ENCODE data around the gene GPC3.
"Not testable (repeated sequence)": the region's sequence is repeated elsewhere in the genome, so short reads cannot be mapped to it uniquely, and the experiment has no call there.

Gene GPC3

DNA sequence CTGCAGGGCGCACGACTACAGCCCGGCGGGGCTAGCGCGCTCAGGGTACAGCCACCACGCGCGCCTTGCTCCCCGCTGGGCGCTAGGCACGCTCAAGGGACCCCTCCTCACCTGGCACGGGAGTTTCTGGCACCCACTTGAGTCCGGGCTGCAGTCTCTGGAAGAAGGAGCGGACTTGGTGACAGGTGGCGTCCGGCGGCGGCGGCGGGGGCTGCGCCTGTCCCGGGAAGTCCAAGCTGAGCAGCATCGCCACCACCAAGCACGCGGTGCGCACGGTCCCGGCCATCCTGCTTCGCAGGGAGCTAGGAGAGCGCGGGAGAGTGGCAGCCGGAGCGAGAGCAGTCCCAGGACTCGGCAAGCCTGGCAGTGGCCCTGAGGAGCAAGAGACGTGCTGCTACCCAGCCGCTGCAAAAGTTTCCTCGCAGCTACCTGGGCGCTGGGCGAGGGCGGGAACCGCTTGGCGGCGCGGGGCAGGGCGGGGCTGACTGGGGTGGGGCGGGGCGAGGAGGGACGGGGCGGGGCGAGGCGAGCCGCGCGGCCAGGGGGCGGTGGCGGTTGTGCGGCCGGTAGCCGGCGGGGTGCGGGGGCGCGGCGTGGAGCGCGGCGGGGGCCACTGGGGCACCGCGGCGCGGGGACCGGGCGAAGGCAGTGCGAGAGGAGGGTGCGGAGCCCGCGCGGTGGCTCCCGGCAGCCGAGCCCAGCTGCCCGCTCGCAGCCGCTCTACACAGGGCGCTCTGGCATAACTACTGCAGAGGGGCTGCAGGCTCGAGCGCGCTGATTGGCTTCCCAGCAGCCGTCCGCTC, at the start of gene GPC3:
Gene GPC3 (minus strand): TSS at position 431 of the 803 bp plus-strand sequence.
- DNase-seq: peak; percentile 46

DNA sequence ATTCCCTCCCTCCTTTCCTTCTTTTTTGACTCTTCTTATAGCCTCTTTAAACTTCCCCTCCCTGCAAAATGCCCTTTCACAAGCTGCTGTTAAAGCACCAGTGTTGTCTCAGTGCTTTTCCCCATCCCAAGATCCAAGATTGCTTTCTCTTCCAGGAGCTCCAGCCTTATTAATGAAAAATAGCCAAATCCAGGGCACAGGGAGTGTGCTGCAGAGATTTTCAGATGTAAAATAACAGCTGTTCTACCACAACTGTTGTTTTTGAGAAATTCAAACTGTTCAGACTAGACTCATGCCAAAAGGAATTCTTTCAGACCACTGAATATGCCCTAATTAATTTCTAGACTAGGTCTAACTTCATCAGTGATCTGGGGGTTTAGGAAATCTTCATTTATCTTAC, 47.0 kb upstream of the GPC3 start:
- DNase-seq: no peak

DNA sequence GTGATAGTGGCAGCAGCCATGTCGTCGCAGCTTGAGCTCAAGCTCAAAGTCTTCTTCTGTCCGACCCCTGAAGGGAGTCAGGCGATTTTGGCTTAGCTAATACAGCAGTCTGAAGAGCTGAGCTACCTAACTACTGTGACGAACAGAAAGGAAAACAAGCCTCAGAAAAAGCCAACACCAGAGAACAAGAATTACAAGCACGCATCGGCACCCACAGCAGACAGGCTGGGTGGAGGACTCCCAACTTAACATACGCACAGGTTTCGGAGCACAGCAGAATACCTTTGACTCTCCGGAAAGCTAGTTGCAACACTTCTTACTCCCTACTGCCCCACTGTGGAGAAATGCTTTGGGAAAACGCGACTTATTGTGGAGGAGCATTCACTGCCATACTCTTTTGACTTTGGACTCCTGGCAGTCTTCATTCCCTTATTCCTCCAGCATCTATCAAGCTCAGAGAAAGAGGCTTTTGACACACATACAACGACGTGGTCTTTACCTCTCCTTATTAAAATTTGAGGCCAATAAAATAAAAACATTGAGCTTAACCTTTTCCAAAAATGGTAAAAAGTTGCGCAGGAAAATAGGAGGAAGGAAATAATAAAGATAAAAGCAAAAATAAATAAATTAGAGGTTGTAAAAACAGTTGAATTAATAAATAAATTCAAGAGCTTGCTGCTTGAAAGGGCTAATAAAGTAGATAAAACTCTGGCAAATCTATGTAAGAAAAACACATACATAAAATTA, 41.3 kb upstream of the GPC3 start:
- peak; percentile 46 for DNase-seq

DNA sequence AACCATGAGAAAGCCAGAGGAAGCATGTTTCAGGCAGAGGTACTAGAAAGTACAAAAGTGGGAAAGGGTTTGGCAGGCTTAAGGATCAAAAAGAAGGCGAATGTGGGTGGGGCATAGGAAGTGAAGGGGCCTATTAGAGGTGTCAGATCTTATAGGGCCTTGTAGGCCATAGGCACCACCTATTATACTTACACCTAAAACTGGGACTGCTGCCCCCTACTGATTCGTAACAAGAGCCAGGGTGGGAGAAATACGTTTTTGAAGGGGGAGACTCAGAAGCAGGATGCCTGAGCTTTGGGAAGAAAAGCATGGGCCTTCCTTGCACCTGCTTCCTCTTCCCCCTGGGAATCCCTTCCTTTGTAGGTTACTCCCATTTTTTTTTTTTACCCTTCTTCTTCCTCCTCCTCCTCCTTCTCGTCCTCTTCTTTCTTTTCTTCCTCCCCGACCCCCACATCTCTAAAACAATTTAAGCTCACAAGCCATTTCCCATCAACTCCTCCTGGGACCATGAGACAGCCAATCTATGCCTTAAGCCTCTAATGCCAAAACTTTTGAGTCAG, 40.7 kb upstream of the GPC3 start:
- no peak for DNase-seq

DNA sequence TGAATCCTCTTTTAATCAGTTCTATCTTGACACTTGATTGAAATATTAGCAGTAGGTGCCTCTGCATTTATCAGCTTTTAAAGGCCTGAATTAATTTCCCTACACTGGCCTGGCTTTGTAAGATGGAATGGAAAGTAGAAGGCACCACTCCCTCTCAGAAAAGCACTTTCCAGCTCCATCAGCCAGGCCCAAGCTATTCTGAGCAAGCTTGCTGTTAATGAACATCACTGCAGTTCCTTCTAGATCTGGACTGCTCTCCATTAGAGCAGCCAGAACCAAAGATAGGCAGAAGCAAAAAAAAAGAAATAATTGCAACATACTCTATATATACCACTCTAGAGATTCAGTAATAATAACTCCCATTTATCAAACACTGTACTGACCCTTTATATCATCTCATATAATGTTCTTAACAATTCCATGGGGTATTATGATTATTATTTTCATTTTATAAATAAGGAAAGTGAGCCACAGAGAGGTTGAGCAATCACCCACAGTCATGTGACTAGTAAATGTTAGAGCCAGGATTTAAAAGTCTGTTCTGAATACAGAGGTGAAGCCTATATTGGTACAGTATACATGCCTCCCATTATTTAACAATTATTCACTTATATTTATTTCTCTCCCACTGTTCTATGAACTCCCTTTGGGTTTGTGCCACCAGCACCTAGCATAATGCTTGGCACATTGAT, 39.4 kb upstream of the GPC3 start:
- no peak for DNase-seq

DNA sequence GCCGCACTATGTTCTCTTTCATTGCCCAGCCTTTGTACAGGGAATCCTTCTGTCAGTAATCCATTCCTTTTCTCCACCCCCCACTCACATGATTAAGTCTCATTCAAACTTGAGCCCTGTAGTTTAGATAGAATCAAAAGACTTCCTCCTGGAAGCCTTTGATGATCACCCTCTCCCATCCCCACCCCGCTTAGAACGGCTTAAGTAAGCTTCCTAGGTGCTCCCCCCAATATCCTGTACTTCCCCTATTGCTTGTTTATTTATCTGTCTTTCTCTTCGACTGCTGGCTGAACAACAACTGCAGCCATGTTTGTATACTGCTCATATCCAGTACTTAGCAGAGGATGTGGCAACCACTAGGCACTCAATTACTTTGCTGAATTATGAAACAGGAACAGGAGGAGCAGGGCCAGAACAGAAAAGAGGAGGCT, 38.5 kb upstream of the GPC3 start:
- DNase-seq: no peak

DNA sequence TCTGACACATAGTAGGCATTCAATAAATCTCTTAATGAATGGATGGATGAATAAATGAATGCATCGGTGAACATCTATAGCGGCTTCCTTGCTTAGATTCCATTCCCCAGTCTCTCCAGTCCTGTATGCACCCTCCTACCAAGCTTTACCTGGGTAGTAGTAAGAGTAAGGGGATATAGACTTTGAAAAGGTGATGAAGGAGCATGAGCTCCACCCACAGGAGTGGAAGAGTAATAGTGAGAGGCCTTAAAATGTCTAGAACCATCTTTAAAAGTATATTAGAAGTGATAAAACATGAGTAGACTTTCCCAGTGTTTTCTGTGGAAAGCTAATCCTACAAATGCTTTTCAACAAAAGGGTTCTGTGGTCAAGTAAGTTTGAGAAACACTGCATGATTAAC, 35.5 kb upstream of the GPC3 start:
- DNase-seq: peak; percentile 51

DNA sequence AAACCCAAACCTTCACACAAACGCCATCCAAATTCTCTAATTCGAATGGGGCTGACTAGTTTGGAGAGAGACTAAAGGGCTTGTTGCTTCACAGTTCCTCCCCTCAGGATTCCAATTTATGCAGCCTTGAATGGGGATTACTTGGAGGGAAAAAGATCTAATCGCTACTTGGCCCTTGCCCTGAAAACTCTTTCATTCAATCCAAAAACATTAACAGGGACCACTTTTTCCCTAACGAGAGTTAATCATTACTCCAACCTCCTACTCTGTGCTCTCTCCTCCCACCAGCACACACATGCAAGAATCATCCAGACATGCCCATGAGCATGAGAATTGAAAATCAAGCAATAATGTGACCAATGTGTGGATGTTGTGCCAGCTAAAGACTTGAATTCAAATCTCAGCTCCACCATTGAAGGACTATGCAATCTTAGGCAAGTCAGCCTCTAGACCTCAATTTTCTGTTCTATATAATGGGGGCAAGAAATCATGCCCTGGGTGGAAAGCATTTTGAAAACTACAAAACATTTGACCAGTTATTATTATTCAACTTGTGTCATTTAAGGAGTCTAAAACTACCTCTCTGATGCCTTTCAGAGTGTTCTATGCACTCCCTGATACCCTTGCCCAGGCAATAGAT, 34.3 kb upstream of the GPC3 start:
- DNase-seq: no peak

DNA sequence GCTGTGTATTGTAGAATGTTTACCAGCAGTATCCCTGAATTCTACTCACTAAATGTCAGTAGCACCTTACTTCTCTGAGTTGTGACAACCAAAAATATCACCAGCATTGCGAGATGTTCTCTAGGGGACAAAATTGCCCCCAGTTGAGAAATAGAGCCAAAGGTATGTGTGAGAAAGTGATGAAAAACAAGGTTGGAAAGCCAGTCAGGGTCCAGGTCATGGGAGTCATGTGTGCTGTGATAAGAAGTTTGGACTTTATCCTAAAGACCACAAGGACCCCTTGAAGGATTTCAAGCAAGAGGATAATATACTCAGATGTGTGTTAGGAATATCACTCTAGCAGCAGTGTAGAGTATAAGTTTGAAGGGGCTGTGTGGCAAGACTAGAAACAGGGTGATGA, 30.9 kb upstream of the GPC3 start:
- DNase-seq: not testable (repeated sequence)

DNA sequence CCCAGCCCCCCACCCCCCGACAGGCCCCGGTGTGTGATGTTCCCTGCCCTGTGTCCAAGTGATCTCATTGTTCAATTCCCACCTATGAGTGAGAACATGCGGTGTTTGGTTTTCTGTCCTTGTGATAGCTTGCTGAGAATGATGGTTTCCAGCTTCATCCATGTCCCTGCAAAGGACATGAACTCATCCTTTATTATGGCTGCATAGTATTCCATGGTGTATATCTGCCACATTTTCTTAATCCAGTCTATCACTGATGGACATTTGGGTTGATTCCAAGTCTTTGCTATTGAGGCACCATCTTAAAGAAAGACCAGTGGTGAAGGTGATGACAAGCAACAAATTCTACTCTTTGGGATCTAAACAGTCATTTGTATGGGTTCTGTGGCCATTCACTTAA, 30.1 kb upstream of the GPC3 start:
- not testable (repeated sequence) for DNase-seq

DNA sequence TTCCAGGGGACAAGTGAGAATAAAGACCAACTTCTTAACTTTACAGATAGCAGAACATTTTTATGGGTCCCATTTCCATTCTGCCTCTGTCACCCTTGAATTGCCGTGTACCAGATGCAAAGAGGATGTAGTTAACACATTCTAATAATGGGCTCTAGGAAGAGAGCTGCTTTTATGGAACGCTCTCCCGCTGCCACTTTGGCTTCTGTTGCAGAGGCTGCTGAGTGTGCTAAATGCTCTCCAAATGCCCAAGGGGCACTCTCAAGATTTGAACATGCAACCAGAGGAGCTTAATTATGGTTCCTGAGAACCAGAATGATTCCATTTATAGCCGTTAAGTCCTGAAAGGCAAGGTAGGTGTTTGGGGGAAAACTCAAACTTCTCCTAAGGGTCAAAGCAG, 28.1 kb upstream of the GPC3 start:
- peak; percentile 31 for DNase-seq

DNA sequence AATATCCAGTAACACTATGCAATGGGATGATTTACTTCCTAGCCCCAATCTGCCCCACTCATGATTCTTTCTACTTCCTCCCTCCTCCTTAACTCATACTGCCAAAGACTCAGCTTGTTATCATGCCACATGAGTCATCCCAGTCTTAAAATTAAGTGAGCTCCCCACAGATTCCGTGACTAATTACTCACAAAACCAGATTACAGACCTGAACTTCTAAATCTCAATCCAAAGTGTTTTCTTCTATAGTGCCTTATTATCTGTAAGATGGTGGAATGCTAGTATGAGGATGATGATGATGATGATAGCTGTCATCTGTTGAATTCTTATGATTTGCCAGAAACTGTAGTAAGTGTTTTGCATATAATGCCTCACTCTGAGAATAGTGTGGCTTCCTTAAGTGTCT, 27.7 kb upstream of the GPC3 start:
- no peak for DNase-seq

DNA sequence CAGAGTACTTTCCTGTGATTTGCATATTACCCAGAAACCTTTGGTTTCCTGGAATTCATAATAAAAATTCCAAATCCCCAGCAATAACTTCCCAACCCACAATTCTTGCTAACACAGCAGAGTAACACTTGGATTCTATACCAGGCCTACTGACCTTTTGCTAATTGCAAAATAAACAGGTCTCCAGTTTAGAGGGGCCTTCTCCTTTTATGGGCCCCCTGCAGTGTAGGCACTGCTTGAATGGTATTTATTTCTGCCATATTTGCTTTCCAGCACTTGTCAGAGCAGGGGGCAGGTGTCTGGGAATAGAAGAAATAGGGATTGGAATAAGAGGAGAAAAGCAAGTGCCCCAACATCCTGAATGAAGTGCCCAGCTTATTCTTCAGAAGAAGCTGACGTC, 25.3 kb upstream of the GPC3 start:
- peak; percentile 67 for DNase-seq

DNA sequence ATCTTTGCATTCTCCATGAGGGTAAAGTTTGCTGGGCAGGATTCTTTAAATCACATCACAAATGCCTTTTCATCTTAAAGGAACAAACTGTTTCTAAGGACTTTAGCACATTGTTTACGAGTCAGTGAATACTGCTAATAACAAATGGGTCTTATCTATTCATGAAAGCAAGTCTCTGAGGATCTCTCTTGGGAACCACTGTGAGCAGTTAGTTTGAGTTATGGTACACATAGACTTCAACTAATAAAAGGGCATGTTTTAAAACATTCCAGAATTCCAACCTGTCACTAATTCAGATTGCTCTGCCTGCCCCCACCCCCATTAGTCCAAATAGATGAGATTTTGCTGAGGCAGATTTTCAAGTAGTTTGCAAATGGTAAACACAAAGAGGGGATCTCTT, 22.3 kb upstream of the GPC3 start:
- DNase-seq: no peak

DNA sequence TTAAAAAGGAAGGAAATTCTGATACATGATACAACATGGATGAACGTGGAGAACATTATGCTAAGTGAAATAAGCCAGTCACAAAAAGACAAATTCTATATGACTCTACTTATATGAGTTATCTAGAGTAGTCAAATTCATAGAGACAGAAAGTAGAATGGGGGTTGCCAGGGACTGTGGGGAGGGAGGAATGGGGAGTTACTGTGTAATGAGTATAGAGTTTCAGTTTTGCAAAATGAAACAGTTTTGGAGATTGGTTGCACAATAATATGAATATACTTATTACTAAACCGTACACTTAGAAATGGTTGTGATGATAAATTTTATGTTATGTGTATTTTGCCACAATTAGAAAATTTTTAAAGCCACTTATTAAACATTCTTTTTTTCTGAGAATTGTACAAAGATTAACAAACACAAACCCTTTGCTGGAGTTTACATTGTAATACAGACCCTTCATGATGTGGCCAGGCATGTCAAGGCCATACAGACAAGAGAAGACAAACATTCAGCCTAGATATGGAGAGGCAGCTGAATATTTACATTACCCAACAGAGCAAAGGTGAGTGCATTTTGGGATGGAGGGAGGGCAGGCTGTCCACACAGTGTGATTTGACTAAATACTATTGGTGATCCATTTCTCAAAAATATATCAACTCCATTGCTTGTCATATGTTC, 21.2 kb upstream of the GPC3 start:
- peak; percentile 71 for DNase-seq

DNA sequence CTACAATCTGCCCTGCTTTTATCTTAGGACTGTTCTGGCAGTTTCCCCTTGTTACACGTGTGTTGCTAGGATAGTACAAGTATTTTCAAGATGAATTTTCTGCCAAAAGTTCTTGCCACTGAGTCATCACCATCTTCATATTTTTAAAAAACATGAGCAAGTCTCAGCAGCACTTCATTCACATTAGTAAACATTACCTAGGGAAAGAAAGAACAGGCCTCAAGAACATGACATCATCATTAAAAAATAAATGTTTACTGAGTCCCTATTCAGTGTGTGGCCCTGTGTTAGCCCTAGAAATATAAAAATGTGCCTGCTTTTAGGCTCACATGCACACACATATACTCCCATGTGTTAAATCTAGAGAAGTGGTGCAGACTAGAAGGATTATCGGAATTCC, 18.7 kb upstream of the GPC3 start:
- DNase-seq: no peak

DNA sequence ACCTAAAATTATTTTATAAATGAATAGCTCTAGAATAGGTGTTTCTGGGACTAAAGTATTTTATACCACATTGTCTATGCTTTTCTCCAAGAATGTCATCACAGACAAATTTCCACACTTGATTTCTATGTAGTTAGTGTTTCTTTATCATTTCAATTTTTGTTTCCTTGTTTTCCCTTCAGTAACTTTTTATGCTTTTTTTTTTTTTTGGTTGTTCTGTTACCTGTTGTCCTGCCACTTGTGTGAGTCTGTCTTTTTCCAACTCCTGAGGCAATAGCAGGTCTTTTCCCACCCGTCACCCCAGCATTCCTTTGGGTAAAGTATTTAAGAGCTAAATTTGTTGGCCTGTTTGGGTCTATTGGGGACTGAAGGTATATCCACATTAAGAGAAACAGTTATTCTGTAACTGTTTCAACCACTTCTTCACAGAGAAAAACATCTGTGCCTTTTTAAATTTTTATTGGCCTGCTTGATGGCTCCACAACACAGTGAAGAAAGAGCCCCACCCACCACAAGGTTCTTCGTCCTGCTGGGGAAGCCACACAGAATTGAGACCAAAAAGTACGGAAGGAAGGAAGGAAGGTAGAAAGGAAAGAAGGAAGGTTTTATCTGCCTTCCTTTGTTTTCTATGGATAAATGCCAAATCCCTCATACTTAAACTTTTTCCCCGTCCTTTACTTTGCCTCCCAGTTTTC, 17.7 kb upstream of the GPC3 start:
- no peak for DNase-seq

DNA sequence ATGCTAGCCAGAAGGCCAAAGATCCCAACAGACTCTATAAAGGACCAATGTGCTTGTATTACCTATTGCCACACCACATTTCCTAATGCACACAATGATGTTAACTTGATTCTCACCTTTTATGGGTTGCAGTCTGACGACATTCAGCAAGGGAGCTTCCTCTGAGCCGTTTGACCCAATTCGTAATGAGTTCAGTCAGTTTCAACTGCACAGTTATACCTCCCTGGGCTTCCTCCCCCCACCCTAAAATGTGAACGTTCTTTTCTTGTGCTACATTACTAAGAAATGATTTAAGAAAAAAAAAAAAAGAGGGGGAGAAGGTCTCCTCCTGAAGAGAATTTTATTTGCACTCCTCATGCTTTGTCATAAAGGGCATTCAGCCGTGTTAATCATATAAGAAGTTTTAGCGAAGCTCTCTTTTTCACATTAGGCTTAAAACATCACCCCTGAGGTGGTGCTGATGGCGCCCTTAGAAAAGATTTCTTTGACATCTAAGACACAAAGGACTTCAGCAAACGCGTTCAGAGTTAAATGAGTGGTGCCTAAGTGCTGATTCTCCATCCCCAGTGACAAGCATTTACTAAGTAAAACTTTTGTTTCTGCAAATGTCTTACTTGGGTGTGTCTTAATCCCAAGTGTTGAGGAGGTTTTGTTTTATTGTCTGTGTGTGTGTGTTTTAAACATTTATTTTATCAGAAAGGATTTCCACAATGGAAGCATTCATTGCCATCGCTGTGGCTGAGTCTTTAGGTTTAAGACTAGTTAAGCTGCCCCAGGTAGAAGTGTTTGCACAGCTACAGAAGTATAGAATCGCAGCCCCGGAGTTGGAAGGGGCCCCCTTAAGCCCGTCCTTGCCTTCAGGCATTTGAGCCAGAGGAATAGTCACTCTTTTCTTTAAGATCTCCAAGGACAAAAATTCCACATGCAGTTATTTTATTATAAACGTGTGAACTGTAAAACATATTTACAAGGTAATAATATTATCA, 15.2 kb upstream of the GPC3 start:
- no peak for DNase-seq

DNA sequence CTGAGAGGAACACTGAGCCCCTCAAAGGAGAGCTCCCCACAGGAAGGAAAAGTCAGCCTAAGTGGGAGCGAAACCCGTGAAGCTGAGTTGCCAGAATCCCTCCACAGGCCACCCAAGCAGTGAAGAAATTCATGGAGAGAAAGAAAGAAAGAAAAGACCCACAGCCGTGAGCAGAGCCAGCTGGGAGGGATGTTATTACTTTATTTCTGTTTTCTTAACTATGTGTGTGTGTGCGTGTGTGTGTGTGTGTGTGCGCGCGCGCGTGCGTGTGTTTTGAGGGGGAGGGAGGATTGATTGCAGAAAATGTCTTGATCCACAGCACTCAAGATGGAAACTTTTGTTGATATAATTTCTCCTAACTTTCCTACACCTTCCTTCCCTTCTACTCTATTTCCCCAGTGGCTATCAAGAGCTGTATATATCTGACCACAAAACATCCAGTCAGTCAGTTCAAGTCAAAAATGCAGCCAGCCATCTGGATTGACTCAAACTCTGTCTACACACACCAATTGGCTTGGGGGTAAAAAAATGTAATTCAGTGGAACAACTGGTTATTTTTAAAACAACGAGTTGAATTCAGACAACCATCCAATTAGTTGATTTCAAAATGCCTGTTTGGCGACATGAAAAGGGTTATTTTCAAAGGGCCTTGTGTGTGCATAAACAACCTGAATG, 13.8 kb upstream of the GPC3 start:
- no peak for DNase-seq

DNA sequence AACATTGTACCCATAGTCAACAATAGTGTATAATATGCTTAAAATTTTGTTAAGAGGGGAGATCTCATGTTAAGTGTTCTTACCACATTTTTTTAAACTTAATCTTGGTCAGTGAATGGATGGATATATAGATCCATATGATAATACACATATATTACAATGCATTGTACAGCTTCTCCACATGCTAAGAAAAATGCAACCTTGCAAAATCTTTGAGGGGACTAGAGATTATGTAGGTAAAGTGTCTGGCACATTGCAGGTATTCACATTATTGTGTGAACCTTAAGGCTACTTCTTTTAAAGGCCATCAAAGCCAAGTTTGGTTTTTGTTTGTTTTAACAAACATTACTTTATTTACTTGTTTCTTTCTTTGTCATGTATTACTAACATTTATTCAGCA, 10.4 kb upstream of the GPC3 start:
- DNase-seq: no peak
